Measurements from ENCODE around the gene TUBA4A.
"Not testable (repeated sequence)": the region's sequence is repeated elsewhere in the genome, so short reads cannot be mapped to it uniquely, and the experiment has no call there.

The TUBA4A gene

DNA sequence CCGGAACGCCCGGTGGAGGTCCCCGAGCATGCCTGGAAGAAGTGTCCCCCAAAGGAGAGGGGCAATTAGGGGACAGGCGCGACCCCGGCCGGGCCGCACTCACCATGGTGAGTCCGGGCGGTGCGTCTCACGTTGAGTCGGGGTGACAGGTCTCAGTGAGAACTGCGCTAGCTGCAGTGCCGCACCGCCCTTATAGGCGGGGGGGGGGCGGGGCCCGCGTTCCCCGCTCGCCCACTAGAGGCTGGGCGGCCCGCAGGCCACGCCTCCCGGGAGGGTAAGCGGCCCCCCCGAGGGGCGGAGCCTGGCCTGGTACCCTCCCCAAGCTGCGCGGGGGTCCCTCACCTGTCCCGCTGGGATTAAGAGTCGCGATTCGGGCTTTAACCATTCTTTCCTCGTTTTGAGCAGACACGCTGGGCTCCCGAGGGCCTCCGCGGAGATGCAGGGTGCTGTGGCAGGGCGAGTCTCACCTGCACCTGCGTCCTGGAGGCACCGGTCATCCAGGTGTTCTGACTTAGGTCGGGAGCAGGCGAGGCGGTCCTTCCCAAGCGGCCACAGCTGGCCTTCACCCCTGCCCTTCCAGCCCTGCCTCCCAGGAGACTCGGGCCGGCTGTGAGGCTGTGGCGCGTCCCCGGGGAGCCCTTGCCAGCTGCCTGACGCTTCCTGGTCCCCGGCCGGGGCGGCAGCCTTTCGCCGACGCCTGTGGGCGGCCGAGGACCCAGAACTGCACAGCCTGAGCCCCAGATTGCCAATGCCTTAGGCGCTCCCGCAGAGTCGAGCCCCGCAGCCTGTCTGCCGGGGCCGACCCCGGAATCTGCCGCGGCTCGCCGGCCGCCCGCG lies at the start of gene TUBA4A:
Gene TUBA4A (minus strand): TSS at position 166 of the 837 bp plus-strand sequence. CDS start 60 bp downstream, at position 106.
- peak; percentile 89 to 92 for DNase-seq

GRCh38 chr2:219302412-219302968 lies 48.8 kb upstream of the TUBA4A start:
- DNase-seq: no peak

DNA sequence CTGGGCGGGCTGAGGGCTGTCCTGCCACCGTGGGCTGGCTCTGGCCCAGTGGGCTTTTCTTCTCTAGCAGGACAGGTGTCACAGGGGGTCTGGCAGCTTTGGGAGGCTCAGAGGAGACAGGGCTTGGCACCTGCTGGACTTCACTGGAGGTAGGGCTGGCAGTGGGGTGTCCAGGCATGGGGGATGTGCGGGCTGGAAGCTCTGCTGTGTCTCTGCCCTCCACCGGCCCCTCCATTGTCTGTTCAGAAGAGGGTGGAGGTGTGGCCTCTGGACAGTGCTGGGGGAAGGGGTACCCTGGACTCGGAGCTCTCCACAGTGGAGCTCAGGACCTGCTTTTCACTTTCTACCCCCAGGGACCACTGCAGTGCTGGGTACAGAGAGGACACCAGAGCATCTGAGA lies 46.3 kb upstream of the TUBA4A start:
- no peak for DNase-seq

DNA sequence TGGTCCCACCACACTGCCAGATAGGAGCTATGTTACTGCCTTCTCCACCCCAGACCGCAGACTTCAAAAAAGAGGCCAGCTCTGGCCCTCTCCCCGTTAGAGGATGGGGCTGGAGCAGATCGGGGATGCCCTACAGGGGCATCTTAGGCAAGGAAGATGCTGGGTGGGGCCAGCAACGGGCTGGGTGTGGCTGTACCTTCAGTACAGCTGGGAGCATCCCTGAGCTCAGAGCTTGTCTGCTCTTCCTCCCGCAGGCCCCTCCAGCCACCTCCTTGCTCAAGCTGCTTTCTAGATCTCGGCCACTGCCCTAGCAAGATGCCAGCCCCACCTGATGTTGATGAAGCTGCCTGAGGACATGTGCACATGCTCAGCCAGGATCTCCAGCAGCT lies 45.6 kb upstream of the TUBA4A start:
- no peak for DNase-seq

GRCh38 chr2:219298759-219299371 lies 45.1 kb upstream of the TUBA4A start:
- peak; percentile 76 to 91 for DNase-seq

DNA sequence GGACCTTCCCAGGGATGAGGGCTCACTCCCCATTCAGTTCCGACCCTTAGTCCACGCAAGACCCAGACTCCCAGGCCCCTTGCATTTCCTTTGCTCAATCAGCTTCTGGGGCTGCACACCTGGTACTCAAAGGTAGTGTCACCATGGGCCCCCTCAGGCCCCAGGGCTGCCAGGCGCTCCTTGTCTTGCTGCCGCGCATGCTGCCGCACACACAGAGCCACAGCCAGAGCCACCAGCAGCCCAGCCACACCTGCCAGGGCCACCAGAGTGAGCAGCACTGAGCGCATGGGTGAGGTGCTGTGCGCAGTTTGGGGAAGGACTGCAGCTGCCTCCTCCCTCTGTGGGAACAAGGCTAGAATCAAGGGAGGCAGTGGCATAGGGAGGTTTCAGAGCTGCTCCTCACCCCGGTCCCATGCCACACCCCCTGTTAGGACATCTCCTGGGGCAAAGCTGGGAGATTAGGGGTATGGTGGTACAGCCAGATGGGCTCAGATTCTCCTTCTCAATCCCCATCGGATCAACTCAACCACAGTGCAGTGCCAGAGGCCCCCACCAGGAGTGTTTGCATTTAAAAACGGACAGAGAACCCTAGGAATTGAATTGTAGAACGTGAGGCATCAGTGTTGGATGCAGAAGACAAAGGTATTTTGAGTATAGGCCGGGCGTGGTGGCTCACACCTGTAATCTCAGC lies 44.2 kb upstream of the TUBA4A start:
- DNase-seq: no peak

DNA sequence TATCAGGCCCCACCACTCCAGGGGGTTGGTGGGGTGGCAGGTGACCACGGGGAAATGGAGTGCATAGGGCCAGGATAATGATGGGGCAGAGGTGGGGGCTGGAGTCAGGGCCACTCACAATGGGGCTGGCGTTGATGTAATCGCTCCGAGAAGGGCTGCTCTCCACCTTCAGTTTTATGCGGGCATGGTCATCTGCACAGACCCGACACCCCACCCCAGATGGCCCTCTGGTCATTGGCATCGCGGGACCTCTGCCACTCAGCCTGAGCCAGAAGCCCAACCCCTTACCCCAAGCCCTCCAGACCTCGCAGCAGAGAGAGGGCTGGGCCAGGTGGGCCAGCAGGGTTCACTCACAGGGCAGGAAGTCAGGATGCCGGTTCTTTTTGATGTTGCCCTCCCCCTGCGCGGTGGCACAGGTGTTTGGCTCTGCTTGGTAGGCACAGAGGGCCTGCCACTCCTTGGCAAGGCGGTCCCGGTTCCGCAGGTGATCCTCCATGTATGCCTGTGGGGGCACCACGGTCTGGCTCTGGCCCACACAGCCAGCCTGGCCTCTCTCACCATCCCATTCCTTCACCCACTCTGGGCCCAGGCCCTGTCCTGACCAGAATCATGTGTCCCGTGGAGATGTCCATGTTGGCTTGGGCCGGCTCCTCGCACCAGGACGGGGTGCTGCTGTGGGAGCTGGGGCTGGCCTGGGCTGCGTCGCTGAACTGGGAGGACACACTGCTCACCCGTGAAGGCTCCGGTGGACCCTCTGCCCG lies 43.1 kb upstream of the TUBA4A start:
- no peak for DNase-seq

- DNase-seq: no peak
Observed at GRCh38 chr2:219296142-219296541, 42.4 kb upstream of the TUBA4A start.

GRCh38 chr2:219294356-219295351 lies 40.9 kb upstream of the TUBA4A start:
- DNase-seq: peak; percentile 88

DNA sequence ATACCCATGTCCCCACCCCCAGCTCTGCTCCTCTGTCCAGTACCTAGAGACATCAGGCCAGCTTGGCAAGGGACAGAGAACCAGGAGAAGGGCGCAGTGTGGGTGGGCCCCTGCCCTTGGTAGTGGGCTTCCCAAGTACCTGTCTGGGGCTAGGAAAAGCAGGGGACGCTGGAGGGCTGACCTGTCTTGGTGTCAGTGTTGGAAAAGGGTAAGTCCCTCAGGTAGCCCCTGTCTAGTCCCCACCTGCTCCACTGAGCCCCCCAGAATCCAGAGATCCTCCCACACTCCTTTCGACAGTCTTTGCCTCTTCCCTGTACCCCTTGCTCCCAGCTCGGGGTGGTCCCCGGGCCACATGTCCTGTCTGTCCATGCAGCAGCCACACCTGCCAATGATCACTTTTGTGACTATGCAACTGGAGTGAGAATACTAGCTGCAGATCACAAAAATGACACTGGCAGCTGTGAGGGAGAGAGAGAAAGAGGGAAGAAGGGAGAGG lies 40.1 kb upstream of the TUBA4A start:
- no peak for DNase-seq

DNA sequence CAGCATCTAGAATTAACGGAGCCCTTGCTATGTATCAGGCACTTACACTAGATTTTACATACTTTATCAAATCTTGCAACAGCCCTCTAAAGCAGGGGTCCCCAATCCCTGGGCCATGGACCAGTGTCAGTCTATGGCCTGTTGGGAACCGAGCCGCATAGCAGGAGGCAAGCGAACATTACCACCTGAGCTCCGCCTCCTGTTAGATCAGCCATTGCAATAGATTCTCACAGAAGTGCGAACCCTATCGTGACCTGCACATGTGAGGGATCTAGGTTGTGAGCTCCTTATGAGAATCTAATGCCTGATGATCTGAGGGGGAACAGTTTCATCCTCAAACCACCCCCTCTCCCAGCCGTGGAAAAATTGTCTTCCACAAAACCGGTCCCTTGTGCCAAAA lies 38.9 kb upstream of the TUBA4A start:
- no peak for DNase-seq

- DNase-seq: no peak
Observed at GRCh38 chr2:219291910-219292490, 38.3 kb upstream of the TUBA4A start.

DNA sequence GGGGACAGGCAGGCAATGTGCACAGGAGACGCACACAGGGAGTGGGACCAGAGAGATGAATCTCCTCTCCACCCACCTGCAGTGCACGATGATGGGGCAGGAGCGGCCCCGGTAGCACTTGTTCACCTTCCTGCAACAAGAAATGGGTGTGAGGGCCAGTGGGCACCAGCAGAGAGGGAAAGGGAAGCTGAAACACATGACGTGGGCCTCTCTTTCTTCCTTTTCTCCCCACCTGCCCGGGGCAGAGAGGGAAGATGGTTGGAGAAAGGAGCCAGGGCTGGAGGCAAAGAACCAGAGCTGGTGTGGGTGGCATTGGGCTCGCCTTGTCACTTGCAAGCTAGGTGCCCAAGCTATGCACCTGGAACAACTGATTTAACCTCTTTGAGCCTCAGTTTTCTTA lies 37.7 kb upstream of the TUBA4A start:
- DNase-seq: no peak

DNA sequence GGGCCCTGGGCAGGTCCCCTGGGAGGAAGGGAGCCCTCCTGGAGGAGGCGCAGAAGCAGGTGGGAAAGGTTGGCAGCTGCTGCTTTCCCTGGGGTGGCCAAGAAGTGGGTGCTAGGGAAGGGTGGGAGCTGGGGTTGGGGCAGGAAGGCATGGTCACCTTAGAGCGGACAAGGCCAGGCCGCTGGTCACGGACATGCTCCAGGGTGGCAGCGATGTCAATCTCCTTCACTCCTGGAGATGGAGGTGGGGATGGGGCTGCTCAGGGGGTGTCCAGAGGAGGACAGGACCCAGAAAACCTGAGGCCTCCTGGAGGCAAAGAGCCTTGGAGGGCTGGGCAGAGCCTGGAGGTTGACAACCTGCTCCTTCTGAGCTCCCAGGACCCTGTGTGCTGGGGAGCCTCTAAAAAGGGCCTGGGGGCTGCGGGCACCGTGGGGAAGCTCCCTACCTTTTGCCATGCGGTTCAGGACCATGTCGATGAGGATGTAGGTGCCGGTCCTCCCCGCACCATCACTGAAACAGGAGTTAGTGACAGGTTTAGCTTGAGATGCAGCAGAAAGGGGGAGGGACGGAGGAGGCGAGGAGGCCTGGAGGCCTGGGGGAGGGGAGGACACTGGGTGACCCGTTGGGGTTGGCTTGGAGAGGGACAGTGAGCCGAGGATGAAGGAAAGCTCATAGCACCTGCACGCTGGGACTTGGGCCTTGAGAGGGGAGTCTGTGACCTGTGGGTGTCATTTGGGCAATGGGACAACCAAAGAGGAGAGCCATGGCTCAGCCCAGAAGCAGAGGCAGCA lies 36.9 kb upstream of the TUBA4A start:
- DNase-seq: no peak

- no peak for DNase-seq
Observed at GRCh38 chr2:219289537-219290361, 36.0 kb upstream of the TUBA4A start.

DNA sequence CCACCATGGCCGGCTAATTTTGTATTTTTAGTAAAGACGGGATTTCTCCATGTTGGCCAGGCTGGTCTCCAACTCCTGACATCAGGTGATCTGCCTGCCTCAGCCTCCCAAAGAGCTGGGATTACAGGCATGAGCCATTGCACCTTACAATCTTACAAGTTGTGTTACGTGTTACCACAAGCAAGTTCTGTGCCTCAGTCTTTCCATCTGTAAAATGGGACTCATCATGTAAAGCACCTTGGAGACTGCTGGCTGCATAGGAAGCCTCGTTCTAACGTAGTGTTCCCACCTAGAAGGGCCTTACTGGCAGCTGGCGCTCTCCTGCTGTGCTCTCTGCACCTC lies 35.4 kb upstream of the TUBA4A start:
- no peak for DNase-seq

GRCh38 chr2:219287580-219288265 lies 34.0 kb upstream of the TUBA4A start:
- DNase-seq: no peak

DNA sequence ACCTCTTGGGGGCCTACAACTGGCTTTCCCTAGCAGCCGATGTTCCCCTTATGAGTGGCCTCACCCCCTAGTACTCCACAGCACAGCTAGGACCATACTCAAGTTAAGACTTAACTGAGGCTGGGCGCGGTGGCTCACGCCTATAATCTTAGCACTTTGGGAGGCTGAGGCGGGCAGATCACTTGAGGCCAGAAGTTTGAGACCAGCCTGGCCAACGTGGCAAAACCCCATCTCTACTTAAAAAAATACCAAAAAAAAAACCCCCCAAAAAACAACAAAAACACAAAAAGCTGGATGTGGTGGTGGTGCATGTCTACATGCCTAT lies 33.4 kb upstream of the TUBA4A start:
- DNase-seq: not testable (repeated sequence)

Data from activated CD4-positive, alpha-beta T cell treated with anti-CD3 and anti-CD28 coated beads for 4 hours (primary cell).